Panc1 (cell line): ENCODE results near the gene HIGD1A. TPM values are rescaled to one million over a fixed set of nuclear protein-coding genes. Genes with fewer than 3 reads are reported as not detected.

Experiments used
- ATAC-seq: fragments of 200-7000 bp; cut with Tn5 transposase; 2 replicates; pipeline ENCODE4 v1.9.1; 2020; ENCODE audit warnings: mild to moderate bottlenecking, moderate library complexity
- BruUV-seq: library from RNA; stranded (reverse); fragments of 400-500 nt; replicated peaks from 2 replicates; lab custom pipeline; 2021; lab: Mats Ljungman, UMichigan
- CTCF ChIA-PET: fragments of 300-600 bp; sonication (Branson Sonifier 250); formaldehyde crosslinking; loops from one replicate; lab custom pipeline; 2022; ENCODE audit warnings: antibody characterized with exemption; lab: Charles Lee
- POLR2A ChIA-PET: fragments of 300-600 bp; sonication (Branson Sonifier 250); formaldehyde crosslinking; loops from one replicate; lab custom pipeline; 2022; ENCODE audit warnings: antibody characterized with exemption; lab: Charles Lee
- DNase-seq: peaks from one replicate; pipeline ENCODE4 v3.0.0-alpha.2; 2010; ENCODE audit warnings: low read depth, low spot score
- H3K27ac ChIP-seq: 2 replicates; pipeline ENCODE4 v1.5.1; 2011; ENCODE audit warnings: mild to moderate bottlenecking, low read length, inconsistent platforms
- H3K27me3 ChIP-seq: fragments of 200-500 bp; sonication (Bioruptor generic); 2 replicates; pipeline ENCODE4 v1.6.0; 2014; ENCODE audit warnings: low read length, inconsistent platforms; ENCODE audit not compliant: control insufficient read depth, insufficient read depth
- H3K36me3 ChIP-seq: fragments of 200-500 bp; sonication (Bioruptor generic); 2 replicates; pipeline ENCODE4 v1.5.1; 2014; ENCODE audit warnings: inconsistent platforms, mild to moderate bottlenecking, low read length, moderate library complexity; ENCODE audit not compliant: control insufficient read depth, insufficient read depth
- H3K4me1 ChIP-seq: 2 replicates; pipeline ENCODE4 v1.5.1; 2011; ENCODE audit warnings: inconsistent platforms, mild to moderate bottlenecking, low read length, moderate library complexity; ENCODE audit not compliant: control insufficient read depth, insufficient read depth
- H3K4me3 ChIP-seq, 2 experiments: 2 replicates each; pipeline ENCODE4 v1.5.1; 2011 to 2012; ENCODE audit warnings: low read depth in 2 of 2, low read length in 2 of 2, mild to moderate bottlenecking in 2 of 2, inconsistent platforms in 1 of 2, moderate library complexity in 1 of 2
- H3K9me3 ChIP-seq: fragments of 200-500 bp; sonication (Bioruptor generic); 2 replicates; pipeline ENCODE4 v1.5.1; 2014; ENCODE audit warnings: low read depth, mild to moderate bottlenecking, inconsistent platforms, low read length, moderate library complexity; ENCODE audit not compliant: control insufficient read depth, insufficient read depth
- POLR2AphosphoS5 ChIP-seq: IDR thresholded peaks from 2 replicates; pipeline ENCODE4 v1.6.1; 2012; ENCODE audit warnings: mild to moderate bottlenecking, low read depth, low read length, moderate library complexity
- REST ChIP-seq, 2 experiments: IDR thresholded peaks; 2 replicates each; pipeline ENCODE4 v1.6.1; 2011 to 2012; ENCODE audit warnings: low read depth in 2 of 2, control low read depth in 1 of 2, low read length in 1 of 2, mild to moderate bottlenecking in 1 of 2, moderate library complexity in 1 of 2; ENCODE audit not compliant: insufficient read depth in 1 of 2
- SIN3A ChIP-seq: IDR thresholded peaks from 2 replicates; pipeline ENCODE4 v1.6.1; 2012; ENCODE audit warnings: low read depth, mild to moderate bottlenecking, low read length, moderate library complexity, borderline replicate concordance; ENCODE audit not compliant: insufficient read depth
- TCF7L2 ChIP-seq: IDR thresholded peaks from 2 replicates; pipeline ENCODE4 v1.6.1; 2011; ENCODE audit warnings: mild to moderate bottlenecking, low read depth, low read length, inconsistent platforms
- in situ Hi-C: cut with HindIII; loops from 2 replicates; pipeline ENCODE4 v1.10.0; 2016; ENCODE audit warnings: low sequenced_read_pairs, low pct_unique_long_range_greater_than_20kb
- intact Hi-C: fragments of 100-400 bp; cut with micrococcal nuclease; formaldehyde crosslinking; loops from one replicate; pipeline ENCODE4 v1.10.0; 2022; ENCODE audit not compliant: unreplicated experiment
- total RNA-seq: library from RNA; stranded (reverse); gene quantifications from one replicate; pipeline ENCODE4 v1.2.1, GENCODE V29; 2021; ENCODE audit not compliant: unreplicated experiment
- TF ChIP-seq, protein P1 (sequence below): fragments of 450-650 bp; IDR thresholded peaks from 2 replicates; pipeline ENCODE4 v1.5.1; 2017; ENCODE audit warnings: mild to moderate bottlenecking

HIGD1A gene
- total RNA-seq, 1 experiment from 2014 or later, result 74.6 TPM

- Histone ChIP-seq H3K9me3 (no peaks in the 10 kb centered on the region), H3K4me3 (no peak overlapping the region), H3K27ac (no peak overlapping the region), H3K27me3 (no peaks in the 10 kb centered on the region; the same call in 1 of the 2 replicates), H3K36me3 (no peaks in the 10 kb centered on the region), H3K4me1 (no peaks in the 10 kb centered on the region)
- POLR2A ChIA-PET, result no interaction called here
- CTCF ChIA-PET, result no interaction called here
- TF ChIP-seq, protein P1, sequence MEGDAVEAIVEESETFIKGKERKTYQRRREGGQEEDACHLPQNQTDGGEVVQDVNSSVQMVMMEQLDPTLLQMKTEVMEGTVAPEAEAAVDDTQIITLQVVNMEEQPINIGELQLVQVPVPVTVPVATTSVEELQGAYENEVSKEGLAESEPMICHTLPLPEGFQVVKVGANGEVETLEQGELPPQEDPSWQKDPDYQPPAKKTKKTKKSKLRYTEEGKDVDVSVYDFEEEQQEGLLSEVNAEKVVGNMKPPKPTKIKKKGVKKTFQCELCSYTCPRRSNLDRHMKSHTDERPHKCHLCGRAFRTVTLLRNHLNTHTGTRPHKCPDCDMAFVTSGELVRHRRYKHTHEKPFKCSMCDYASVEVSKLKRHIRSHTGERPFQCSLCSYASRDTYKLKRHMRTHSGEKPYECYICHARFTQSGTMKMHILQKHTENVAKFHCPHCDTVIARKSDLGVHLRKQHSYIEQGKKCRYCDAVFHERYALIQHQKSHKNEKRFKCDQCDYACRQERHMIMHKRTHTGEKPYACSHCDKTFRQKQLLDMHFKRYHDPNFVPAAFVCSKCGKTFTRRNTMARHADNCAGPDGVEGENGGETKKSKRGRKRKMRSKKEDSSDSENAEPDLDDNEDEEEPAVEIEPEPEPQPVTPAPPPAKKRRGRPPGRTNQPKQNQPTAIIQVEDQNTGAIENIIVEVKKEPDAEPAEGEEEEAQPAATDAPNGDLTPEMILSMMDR, result no peak
- TF ChIP-seq SIN3A (no peak), REST (IDR thresholded peaks at IDR 0.05; ENCODE audit: insufficient read depth in 1 of 2, low read depth in 2 of 2, low read length in 1 of 2) (no peak), TCF7L2 (no peak), POLR2AphosphoS5 (no peak)
- in situ Hi-C loops, result no loop called here
- DNase-seq, result no peak
- no peak for ATAC-seq
- BruUV-seq, result no TSS peak
- intact Hi-C loops, result no loop called here
Measured at GRCh38 chr3:42850263-42850662, 46.0 kb upstream of the HIGD1A start.

- ChIA-PET CTCF (no interaction called here), POLR2A (interaction anchor here (0.6 kb wide), 1 partner anchor 786 kb away, joined by 4 read pairs; no protein-coding TSS in a partner anchor)
- intact Hi-C loops, result no loop called here
- Histone ChIP-seq H3K4me3 (no peak overlapping the region), H3K27ac (no peak overlapping the region), H3K9me3 (no peaks in the 10 kb centered on the region), H3K4me1 (no peaks in the 10 kb centered on the region), H3K27me3 (no peaks in the 10 kb centered on the region; the same call in 1 of the 2 replicates), H3K36me3 (no peaks in the 10 kb centered on the region)
- no TSS peak for BruUV-seq
- in situ Hi-C loops, result no loop called here
- TF ChIP-seq SIN3A, result no peak
- TF ChIP-seq REST (IDR thresholded peaks at IDR 0.05; ENCODE audit: insufficient read depth in 1 of 2, low read depth in 2 of 2, low read length in 1 of 2), result no peak
- TF ChIP-seq POLR2AphosphoS5, result no peak
- TF ChIP-seq, protein P1, result no peak
- TF ChIP-seq TCF7L2, result no peak
- DNase-seq (no peak), ATAC-seq (no peak)
Measured at GRCh38 chr3:42849017-42849416, 44.7 kb upstream of the HIGD1A start.
